Measurements from ENCODE around the gene SLC35E3. TPM values are rescaled to one million over a fixed set of nuclear protein-coding genes. Genes with fewer than 3 reads are reported as not detected.

The SLC35E3 gene
- total RNA-seq, 4 donors from 2014 or later, result 2.0 to 13.9 (median 5.5) TPM

DNA sequence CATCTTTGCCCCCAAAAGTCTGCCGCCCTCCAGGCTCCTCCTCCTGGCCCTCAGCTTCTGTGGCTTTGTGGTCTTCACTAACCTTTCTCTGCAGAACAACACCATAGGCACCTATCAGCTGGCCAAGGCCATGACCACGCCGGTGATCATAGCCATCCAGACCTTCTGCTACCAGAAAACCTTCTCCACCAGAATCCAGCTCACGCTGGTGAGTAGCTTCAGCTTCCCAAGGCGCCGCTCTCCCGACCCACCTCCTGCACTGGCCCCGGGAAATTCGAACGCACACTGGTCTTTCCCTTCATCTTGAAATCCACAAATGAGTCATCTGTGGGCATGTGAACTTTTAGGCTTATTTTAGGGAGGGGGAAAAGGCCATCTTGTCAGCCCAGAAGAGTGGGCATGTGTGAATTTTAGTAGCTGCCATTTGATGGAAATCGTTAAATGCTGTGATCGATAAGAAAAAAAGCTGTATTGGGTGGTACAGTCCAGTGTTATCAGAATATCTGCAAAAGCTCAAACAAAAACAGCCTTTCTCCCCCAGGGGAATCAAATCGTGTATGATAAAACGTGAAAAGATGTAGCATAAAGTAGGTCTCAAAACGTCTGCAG, 700 bp downstream of the SLC35E3 start:
- TF ChIP-seq, protein P1, sequence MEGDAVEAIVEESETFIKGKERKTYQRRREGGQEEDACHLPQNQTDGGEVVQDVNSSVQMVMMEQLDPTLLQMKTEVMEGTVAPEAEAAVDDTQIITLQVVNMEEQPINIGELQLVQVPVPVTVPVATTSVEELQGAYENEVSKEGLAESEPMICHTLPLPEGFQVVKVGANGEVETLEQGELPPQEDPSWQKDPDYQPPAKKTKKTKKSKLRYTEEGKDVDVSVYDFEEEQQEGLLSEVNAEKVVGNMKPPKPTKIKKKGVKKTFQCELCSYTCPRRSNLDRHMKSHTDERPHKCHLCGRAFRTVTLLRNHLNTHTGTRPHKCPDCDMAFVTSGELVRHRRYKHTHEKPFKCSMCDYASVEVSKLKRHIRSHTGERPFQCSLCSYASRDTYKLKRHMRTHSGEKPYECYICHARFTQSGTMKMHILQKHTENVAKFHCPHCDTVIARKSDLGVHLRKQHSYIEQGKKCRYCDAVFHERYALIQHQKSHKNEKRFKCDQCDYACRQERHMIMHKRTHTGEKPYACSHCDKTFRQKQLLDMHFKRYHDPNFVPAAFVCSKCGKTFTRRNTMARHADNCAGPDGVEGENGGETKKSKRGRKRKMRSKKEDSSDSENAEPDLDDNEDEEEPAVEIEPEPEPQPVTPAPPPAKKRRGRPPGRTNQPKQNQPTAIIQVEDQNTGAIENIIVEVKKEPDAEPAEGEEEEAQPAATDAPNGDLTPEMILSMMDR (IDR thresholded peaks at IDR 0.05; ENCODE audit: low read depth), result no peak

DNA sequence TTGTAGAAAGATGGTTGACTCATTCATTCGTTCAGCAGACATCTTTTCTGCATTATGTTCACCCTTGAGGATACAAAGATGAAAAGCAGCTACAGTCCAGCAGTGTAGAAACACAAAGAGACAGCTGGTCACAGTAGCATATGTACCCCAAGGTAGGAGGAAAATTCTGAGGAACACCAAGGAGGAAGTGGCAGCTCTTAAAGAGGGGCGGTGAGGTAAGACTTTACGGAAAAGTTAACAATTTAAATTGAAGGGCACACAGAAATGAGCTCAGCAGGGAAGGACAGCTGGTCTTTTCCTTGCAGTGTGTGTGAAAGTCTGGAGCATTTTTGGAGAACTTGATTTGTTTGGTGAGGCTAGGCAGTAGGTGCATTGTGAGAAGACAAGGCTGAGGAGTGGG, 3.5 kb downstream of the SLC35E3 start:
- TF ChIP-seq, protein P1 (IDR thresholded peaks at IDR 0.05; ENCODE audit: low read depth), result no peak

DNA sequence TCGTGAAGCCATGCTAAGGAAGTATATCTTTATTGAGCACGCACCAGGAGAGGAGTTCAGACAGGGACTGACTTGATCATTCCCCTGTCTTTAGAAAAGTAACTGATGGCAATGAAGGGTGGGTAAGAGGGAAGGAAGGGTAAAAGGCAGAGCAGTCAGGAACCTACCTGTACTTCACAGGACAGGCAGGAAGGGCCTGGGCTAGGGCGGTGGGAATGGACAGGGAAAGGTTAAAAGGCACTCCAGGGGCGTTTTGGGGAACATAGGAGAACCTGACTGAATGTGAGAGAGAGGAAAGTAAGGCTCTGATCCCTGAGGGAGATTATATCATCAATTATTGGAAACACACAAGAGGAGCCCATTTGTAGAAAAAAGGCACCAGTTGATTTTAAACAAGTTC, 3.9 kb downstream of the SLC35E3 start:
- TF ChIP-seq, protein P1 (IDR thresholded peaks at IDR 0.05; ENCODE audit: low read depth), result no peak

DNA sequence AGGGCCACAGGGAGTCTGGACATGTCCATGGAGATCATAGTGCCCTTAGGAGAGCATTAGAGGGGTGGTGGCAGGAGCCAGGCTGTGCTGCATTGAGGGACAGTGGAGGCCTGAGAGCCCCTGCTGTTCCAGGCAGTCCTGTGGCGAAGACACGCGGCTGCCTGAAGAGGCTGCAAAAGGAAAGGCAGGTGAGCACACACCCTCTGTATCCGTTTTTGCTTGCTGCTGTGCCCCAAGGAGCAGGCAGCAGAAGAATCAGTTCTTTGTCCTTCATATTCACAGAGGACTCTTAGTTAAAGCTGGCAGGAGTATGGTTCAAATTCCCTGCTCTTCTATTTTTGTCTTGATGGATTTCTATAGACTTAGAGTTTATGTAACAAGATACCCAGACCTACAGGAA, 4.5 kb downstream of the SLC35E3 start:
- TF ChIP-seq, protein P1 (IDR thresholded peaks at IDR 0.05; ENCODE audit: low read depth), result no peak

DNA sequence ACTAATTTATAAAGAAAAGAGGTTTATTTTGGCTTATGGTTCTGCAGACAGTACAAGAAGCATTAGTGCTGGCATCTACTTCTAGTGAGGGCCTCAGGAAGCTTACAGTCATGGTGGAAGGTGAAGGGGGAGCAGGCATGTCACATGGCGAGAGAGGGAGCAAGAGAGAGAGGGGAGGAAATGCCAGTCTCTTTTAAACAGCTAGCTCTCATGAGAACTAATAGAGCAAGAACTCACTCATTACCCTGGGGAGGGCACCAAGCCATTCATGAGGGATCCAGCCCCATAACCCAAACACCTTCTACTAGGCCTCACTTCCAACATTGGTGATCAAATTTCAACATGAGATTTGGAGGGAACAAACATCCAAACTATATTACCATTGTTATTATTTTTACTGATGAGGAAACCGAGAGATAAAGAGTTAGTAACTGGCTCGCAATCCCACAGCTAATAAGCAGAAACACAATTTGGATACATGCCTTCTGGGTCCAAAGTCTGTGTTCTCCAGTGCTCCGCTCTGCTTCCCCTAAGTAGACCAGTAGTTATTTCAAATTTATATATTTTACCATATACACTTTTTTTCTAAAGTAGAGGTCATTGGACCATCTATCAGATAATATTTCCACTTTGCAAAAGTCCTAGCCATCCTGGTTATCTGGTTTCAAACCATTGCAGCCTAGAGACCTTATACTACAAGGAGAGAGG, 9.7 kb downstream of the SLC35E3 start:
- TF ChIP-seq, protein P1 (IDR thresholded peaks at IDR 0.05; ENCODE audit: low read depth), result no peak

DNA sequence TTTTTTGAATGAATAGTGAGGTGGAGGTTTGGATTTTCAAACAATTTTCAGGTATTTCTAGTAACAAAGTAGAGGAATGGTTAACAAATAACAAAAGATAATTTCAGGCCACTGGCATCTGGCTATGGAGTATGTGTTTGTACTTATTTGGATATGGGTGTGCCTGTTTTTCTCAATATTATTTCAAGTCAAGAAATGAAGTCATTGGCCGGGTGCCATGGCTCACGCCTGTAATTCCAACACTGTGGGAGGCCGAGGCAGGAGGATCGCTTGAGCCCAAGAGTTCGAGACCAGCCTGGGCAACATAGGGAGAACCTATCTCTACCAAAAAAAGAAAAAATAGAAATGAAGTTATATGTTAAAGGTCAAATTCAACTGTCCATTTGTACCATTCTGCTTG, 13.9 kb downstream of the SLC35E3 start:
- TF ChIP-seq, protein P1 (IDR thresholded peaks at IDR 0.05; ENCODE audit: low read depth), result no peak

DNA sequence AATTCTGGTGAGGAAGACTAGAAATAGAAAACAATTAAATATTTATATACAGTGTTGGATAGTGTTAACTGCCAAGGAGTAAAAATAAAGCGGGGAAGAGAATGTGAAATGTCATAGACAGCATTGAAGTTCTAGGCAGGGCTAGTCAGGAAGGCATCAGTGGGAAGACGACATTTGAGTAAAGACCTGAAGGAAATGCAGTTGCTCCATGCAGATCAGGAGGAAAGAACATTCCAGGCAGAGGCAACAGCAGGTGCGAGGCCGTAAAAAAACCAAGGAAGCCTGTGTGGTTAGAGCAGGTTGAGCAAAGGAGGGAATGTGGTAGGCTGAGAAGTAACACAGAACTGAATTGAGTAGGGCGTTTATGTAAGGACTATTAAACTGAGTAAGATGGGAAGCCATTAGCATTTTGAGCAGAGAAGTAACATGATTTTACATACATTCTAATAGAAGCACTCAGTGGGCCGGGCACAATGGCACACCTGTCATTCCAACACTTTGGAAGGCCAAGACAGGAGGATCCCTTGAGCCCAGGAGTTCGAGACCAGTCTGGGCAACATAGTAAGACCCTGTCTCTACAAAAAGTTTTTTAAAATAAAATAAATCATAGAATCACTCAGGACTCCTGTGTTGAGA, 14.9 kb downstream of the SLC35E3 start:
- TF ChIP-seq, protein P1 (IDR thresholded peaks at IDR 0.05; ENCODE audit: low read depth), result no peak

All from subcutaneous adipose tissue (tissue), 4 donors.